PFSK-1 (cell line): ENCODE measurements around the gene CD81.

ENCODE experiments used
- FOXP2 ChIP-seq: optimal IDR thresholded peaks from 2 replicates; pipeline ENCODE3; 2011; ENCODE audit warnings: borderline replicate concordance, control low read depth, inconsistent platforms; ENCODE audit not compliant: insufficient read depth; ENCODE audit errors: extremely low read length, extremely low read depth
- POLR2AphosphoS5 ChIP-seq: IDR thresholded peaks from 2 replicates; pipeline ENCODE4 v1.6.1; 2012; ENCODE audit warnings: low read depth, mild to moderate bottlenecking, control low read depth, low read length, moderate library complexity
- SIN3A ChIP-seq: IDR thresholded peaks from 2 replicates; pipeline ENCODE4 v1.6.1; 2012; ENCODE audit warnings: mild to moderate bottlenecking, low read length, moderate library complexity, borderline replicate concordance; ENCODE audit not compliant: insufficient read depth
- TAF1 ChIP-seq: IDR thresholded peaks from 2 replicates; pipeline ENCODE4 v1.6.1; 2012; ENCODE audit warnings: low read length, control low read depth, borderline replicate concordance; ENCODE audit not compliant: insufficient read depth
- TF ChIP-seq, protein P1 (sequence below), 2 experiments: IDR thresholded peaks; 2 replicates each; pipeline versions ENCODE4 v1.6.1 to v1.8.0; 2011 to 2012; ENCODE audit warnings: low read depth in 2 of 2, low read length in 2 of 2, control low read depth in 1 of 2, inconsistent platforms in 1 of 2, mild to moderate bottlenecking in 1 of 2, moderate library complexity in 1 of 2; ENCODE audit not compliant: insufficient read depth in 1 of 2

The CD81 gene

DNA sequence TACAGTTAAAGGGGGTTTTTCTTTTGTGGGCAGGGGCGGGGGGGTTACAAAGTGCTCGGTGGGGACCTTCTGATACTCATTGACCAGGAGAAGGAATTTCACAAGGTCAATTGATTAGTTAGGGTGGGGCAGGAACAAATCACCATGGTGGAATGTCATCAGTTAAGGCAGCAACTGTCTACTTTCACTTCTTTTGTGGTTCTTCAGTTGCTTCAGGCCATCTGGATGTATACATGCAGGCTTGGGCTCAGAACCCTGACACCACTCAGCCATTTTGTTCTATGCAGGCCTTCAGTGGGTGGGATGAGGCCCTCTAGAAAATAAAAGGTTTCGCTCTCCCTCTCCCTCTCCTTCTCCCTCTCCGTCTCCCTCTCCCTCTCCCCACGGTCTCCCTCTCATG lies 45.7 kb upstream of the CD81 start:
- TF ChIP-seq POLR2AphosphoS5, result no peak
- TF ChIP-seq SIN3A, result no peak
- TF ChIP-seq TAF1, result no peak
- TF ChIP-seq, protein P1, sequence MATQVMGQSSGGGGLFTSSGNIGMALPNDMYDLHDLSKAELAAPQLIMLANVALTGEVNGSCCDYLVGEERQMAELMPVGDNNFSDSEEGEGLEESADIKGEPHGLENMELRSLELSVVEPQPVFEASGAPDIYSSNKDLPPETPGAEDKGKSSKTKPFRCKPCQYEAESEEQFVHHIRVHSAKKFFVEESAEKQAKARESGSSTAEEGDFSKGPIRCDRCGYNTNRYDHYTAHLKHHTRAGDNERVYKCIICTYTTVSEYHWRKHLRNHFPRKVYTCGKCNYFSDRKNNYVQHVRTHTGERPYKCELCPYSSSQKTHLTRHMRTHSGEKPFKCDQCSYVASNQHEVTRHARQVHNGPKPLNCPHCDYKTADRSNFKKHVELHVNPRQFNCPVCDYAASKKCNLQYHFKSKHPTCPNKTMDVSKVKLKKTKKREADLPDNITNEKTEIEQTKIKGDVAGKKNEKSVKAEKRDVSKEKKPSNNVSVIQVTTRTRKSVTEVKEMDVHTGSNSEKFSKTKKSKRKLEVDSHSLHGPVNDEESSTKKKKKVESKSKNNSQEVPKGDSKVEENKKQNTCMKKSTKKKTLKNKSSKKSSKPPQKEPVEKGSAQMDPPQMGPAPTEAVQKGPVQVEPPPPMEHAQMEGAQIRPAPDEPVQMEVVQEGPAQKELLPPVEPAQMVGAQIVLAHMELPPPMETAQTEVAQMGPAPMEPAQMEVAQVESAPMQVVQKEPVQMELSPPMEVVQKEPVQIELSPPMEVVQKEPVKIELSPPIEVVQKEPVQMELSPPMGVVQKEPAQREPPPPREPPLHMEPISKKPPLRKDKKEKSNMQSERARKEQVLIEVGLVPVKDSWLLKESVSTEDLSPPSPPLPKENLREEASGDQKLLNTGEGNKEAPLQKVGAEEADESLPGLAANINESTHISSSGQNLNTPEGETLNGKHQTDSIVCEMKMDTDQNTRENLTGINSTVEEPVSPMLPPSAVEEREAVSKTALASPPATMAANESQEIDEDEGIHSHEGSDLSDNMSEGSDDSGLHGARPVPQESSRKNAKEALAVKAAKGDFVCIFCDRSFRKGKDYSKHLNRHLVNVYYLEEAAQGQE (IDR thresholded peaks at IDR 0.05; ENCODE audit: insufficient read depth in 1 of 2, low read depth in 2 of 2, low read length in 2 of 2), result no peak
- TF ChIP-seq FOXP2, result no peak

- no peak for TF ChIP-seq TAF1
- TF ChIP-seq POLR2AphosphoS5, result no peak
- no peak for TF ChIP-seq SIN3A
- no peak for TF ChIP-seq FOXP2
- TF ChIP-seq, protein P1 (IDR thresholded peaks at IDR 0.05; ENCODE audit: insufficient read depth in 1 of 2, low read depth in 2 of 2, low read length in 2 of 2), result no peak
Observed at GRCh38 chr11:2342557-2342956, 34.6 kb upstream of the CD81 start.

- TF ChIP-seq TAF1, result no peak
Observed at GRCh38 chr11:2342981-2343380, 34.1 kb upstream of the CD81 start.

- no peak for TF ChIP-seq TAF1
- TF ChIP-seq, protein P1 (IDR thresholded peaks at IDR 0.05; ENCODE audit: insufficient read depth in 1 of 2, low read depth in 2 of 2, low read length in 2 of 2), result no peak
- TF ChIP-seq POLR2AphosphoS5, result no peak
- TF ChIP-seq FOXP2, result no peak
- no peak for TF ChIP-seq SIN3A
Observed at GRCh38 chr11:2343502-2343901, 33.6 kb upstream of the CD81 start.

DNA sequence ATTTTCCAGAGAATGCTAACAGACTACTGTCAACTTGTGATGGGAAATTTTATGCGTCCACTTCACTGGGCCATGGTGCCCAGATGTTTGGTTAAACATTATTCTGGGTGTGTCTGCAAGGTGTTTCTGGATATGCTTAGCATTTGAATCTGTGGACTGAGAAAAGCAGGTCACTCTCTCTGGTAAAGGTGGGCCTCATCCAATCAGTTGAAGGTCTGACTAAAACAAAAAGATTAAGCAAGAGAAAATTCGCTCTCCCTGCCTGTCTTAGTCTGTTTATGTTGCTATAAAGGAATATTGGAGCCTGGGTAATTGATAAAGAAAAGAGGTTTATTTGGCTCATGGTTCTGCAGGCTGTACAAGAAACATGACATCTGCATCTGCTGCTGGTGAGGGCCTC lies 32.1 kb upstream of the CD81 start:
- TF ChIP-seq POLR2AphosphoS5, result no peak
- TF ChIP-seq, protein P1 (IDR thresholded peaks at IDR 0.05; ENCODE audit: insufficient read depth in 1 of 2, low read depth in 2 of 2, low read length in 2 of 2), result no peak
- no peak for TF ChIP-seq SIN3A

GRCh38 chr11:2346014-2346413 lies 31.1 kb upstream of the CD81 start:
- TF ChIP-seq, protein P1 (IDR thresholded peaks at IDR 0.05; ENCODE audit: insufficient read depth in 1 of 2, low read depth in 2 of 2, low read length in 2 of 2), result no peak
- no peak for TF ChIP-seq FOXP2
- no peak for TF ChIP-seq TAF1
- no peak for TF ChIP-seq POLR2AphosphoS5
- no peak for TF ChIP-seq SIN3A
